Osteocyte (in vitro differentiated cells): ENCODE measurements around the gene BANP. TPM values are rescaled to one million over a fixed set of nuclear protein-coding genes. Genes with fewer than 3 reads are reported as not detected.
"Not testable (repeated sequence)": the region's sequence is repeated elsewhere in the genome, so short reads cannot be mapped to it uniquely, and the experiment has no call there.

Experiments
- DNase-seq: peaks from one replicate; pipeline ENCODE4 v3.0.0; 2021; ENCODE audit warnings: mixed read lengths; ENCODE audit not compliant: unreplicated experiment; ENCODE audit errors: extremely low spot score
- H3K27ac Mint-ChIP-seq: one replicate; pipeline ENCODE4 v1.8.0; 2021; ENCODE audit warnings: mild to moderate bottlenecking, mixed read lengths; ENCODE audit not compliant: unreplicated experiment
- H3K27me3 Mint-ChIP-seq: one replicate; pipeline ENCODE4 v1.8.0; 2021; ENCODE audit warnings: mixed read lengths; ENCODE audit not compliant: unreplicated experiment
- H3K36me3 Mint-ChIP-seq: one replicate; pipeline ENCODE4 v1.8.0; 2021; ENCODE audit warnings: mixed read lengths; ENCODE audit not compliant: unreplicated experiment
- H3K4me1 Mint-ChIP-seq: one replicate; pipeline ENCODE4 v1.8.0; 2021; ENCODE audit warnings: mixed read lengths; ENCODE audit not compliant: unreplicated experiment
- H3K4me3 Mint-ChIP-seq: one replicate; pipeline ENCODE4 v1.8.0; 2021; ENCODE audit warnings: mild to moderate bottlenecking, moderate library complexity, mixed read lengths; ENCODE audit not compliant: unreplicated experiment
- H3K9me3 Mint-ChIP-seq: one replicate; pipeline ENCODE4 v1.8.0; 2021; ENCODE audit warnings: mixed read lengths; ENCODE audit not compliant: unreplicated experiment
- CTCF ChIP-seq: fragments of 200-600 bp; sonication (generic); IDR thresholded peaks from 2 replicates; pipeline ENCODE4 v1.5.0; 2021; ENCODE audit warnings: antibody characterized with exemption, mild to moderate bottlenecking, moderate library complexity
- total RNA-seq: library from RNA; stranded (reverse); gene quantifications from 2 replicates; pipeline ENCODE4 v1.2.1, GENCODE V29; 2021

Gene BANP
- total RNA-seq, 1 donor from 2014 or later, result 20.5 TPM

GRCh38 chr16:88022076-88023042 lies 71.1 kb downstream of the BANP start:
- no peak for TF ChIP-seq CTCF
- Mint-ChIP-seq H3K4me1 (peaks cover 23% of the 10 kb centered on the region), H3K4me3 (no peak overlapping the region), H3K27ac (no peak overlapping the region), H3K36me3 (peaks cover 27% of the 10 kb centered on the region), H3K27me3 (no peaks in the 10 kb centered on the region), H3K9me3 (no peaks in the 10 kb centered on the region)
- DNase-seq, result no peak

- no peak overlapping the region for H3K4me3 Mint-ChIP-seq
- no peaks in the 10 kb centered on the region for H3K27me3 Mint-ChIP-seq
- peaks cover 25% of the 10 kb centered on the region for H3K36me3 Mint-ChIP-seq
- TF ChIP-seq CTCF, result no peak
- H3K4me1 Mint-ChIP-seq, result peaks cover 29% of the 10 kb centered on the region
- H3K27ac Mint-ChIP-seq, result peak overlapping the region; percentile 23
- H3K9me3 Mint-ChIP-seq, result no peaks in the 10 kb centered on the region
- no peak for DNase-seq
Observed at GRCh38 chr16:88023366-88023765, 72.1 kb downstream of the BANP start.

- H3K4me3 Mint-ChIP-seq, result no peak overlapping the region
- H3K27me3 Mint-ChIP-seq, result no peaks in the 10 kb centered on the region
Observed at GRCh38 chr16:88023786-88024185, 72.6 kb downstream of the BANP start.

GRCh38 chr16:88024491-88025085 lies 73.4 kb downstream of the BANP start:
- peak; percentile 70 for TF ChIP-seq CTCF
- H3K36me3 Mint-ChIP-seq, result peaks cover 24% of the 10 kb centered on the region
- H3K27ac Mint-ChIP-seq, result peak overlapping the region; percentile 72
- peak overlapping the region; percentile 22 for H3K4me3 Mint-ChIP-seq
- not testable (repeated sequence) for H3K9me3 Mint-ChIP-seq, DNase-seq, H3K27me3 Mint-ChIP-seq
- H3K4me1 Mint-ChIP-seq, result peaks cover 33% of the 10 kb centered on the region

More at GRCh38 chr16:88023786-88024185, 72.6 kb downstream of the BANP start:
- Mint-ChIP-seq H3K4me1 (peaks cover 33% of the 10 kb centered on the region), H3K36me3 (peaks cover 27% of the 10 kb centered on the region), H3K9me3 (no peaks in the 10 kb centered on the region), H3K27ac (no peak overlapping the region)
- no peak for TF ChIP-seq CTCF
- DNase-seq, result no peak

GRCh38 chr16:88025086-88025492 lies 73.9 kb downstream of the BANP start:
- Mint-ChIP-seq H3K36me3 (peaks cover 25% of the 10 kb centered on the region), H3K4me3 (peak overlapping the region; percentile 22), H3K27ac (peak overlapping the region; percentile 72), H3K4me1 (peaks cover 33% of the 10 kb centered on the region)
- H3K9me3 Mint-ChIP-seq, DNase-seq, H3K27me3 Mint-ChIP-seq: not testable (repeated sequence)

- not testable (repeated sequence) for H3K9me3 Mint-ChIP-seq, H3K27me3 Mint-ChIP-seq, H3K27ac Mint-ChIP-seq, H3K4me3 Mint-ChIP-seq, DNase-seq
- Mint-ChIP-seq H3K36me3 (peaks cover 23% of the 10 kb centered on the region), H3K4me1 (peaks cover 33% of the 10 kb centered on the region)
Observed at GRCh38 chr16:88025828-88026555, 74.8 kb downstream of the BANP start.
